ENCODE results near the gene DCANP1.

The DCANP1 gene

DNA sequence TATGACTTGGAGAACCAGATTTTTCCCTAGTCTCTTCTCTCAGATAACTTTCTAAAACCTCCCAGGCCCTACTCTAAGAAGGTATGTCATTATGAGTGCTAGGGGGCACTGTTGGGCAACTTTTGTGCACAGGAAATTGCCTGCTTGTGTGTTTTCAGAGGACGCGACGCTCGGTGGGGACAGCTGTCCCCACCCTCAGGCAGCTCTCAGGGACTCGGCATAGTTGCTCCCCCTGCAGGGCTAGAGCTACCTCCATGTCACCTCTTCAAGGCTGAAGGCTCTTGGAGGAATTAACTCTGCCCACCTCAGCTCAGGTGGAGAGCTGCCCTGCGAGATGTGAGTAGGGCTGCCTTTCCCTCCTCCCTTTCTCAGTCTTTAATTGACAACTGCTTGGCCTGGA, 15.2 kb upstream of the DCANP1 start:
- H3K4ac ChIP-seq (ENCODE audit: low read depth, low read length): no peak overlapping the region
- WGBS (ENCODE audit: extremely low coverage, insufficient coverage, low lambda C conversion rate): no CpG with 5 or more reads among the region's 6 CpGs
- no peak overlapping the region for H3K9ac ChIP-seq (ENCODE audit: low read length)
- no peak overlapping the region for H4K8ac ChIP-seq (ENCODE audit: low read depth, low read length)
- no peak overlapping the region for H3K4me3 ChIP-seq (ENCODE audit: low read length)
- H2AK5ac ChIP-seq (ENCODE audit: low read length): no peak overlapping the region
- H3K79me2 ChIP-seq (ENCODE audit: control insufficient read depth, insufficient read depth, low read length): no peaks in the 10 kb centered on the region
- no peak overlapping the region for H2BK5ac ChIP-seq (ENCODE audit: low read length)
- no peak overlapping the region for H3K4me2 ChIP-seq (ENCODE audit: low read length)
- peak; percentile 98 for DNase-seq
- H3K36me3 ChIP-seq (ENCODE audit: control insufficient read depth, insufficient read depth, low read length): no peaks in the 10 kb centered on the region
- no peak overlapping the region for H3K56ac ChIP-seq (ENCODE audit: low read length)
- no peak overlapping the region for H3K23ac ChIP-seq (ENCODE audit: low read length)
- H3K18ac ChIP-seq (ENCODE audit: low read length): no peak overlapping the region
- H3K79me1 ChIP-seq (ENCODE audit: low read length): no peaks in the 10 kb centered on the region
- H3K27ac ChIP-seq (ENCODE audit: low read depth, low read length): no peak overlapping the region
- peaks cover 19% of the 10 kb centered on the region for H3K27me3 ChIP-seq (ENCODE audit: insufficient read depth, low read length, poor library complexity)
- no peak overlapping the region for H2BK120ac ChIP-seq (ENCODE audit: low read depth, low read length)
- H4K5ac ChIP-seq (ENCODE audit: low read length): no peak overlapping the region
- H3K4me1 ChIP-seq (ENCODE audit: control insufficient read depth, low read depth, low read length): peaks cover 7% of the 10 kb centered on the region
- H2BK15ac ChIP-seq (replicated peaks; ENCODE audit: low read depth): no peak overlapping the region

DNA sequence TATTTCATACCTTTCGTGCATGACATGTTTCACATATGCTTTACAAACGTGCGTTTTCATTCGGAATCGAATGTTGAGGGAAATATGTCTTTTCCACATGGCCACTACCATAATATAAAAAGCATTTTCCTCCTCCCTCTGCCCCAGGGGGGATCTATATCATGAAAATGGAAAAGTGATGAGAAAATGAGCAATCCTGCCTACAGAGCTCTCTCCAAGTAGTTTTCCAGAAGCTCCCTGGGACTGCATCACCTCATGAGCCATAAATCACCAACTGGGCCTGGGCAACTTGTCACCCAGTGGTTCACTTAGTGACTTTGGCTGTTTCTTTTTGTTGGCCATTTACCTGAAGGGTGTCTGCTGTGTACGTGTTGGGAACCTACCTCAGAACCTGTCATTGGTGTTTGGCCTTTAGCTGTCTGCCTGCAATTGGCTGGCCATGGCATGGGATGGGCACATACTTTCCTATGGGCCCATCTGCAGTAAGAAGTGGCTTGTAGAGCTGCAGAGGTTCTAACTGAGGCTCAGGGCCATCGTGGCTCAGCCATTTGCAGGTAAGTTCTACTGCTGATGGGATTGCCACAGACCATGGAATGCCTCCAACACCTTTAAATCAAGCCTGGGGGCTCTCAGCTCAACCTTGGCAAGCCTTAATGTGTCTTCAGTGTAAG, 14.5 kb upstream of the DCANP1 start:
- no CpG with 5 or more reads among the region's 7 CpGs for WGBS (ENCODE audit: extremely low coverage, insufficient coverage, low lambda C conversion rate)
- peaks cover 4% of the 10 kb centered on the region for H3K4me1 ChIP-seq (ENCODE audit: control insufficient read depth, low read depth, low read length)
- no peak overlapping the region for H3K4me3 ChIP-seq (ENCODE audit: low read length)
- H2AK5ac ChIP-seq (ENCODE audit: low read length): no peak overlapping the region
- H3K27me3 ChIP-seq (ENCODE audit: insufficient read depth, low read length, poor library complexity): peaks cover 14% of the 10 kb centered on the region
- no peak overlapping the region for H2BK120ac ChIP-seq (ENCODE audit: low read depth, low read length)
- no peak overlapping the region for H3K4me2 ChIP-seq (ENCODE audit: low read length)
- no peak overlapping the region for H4K5ac ChIP-seq (ENCODE audit: low read length)
- no peak overlapping the region for H3K18ac ChIP-seq (ENCODE audit: low read length)
- no peak overlapping the region for H2BK5ac ChIP-seq (ENCODE audit: low read length)
- H4K8ac ChIP-seq (ENCODE audit: low read depth, low read length): no peak overlapping the region
- no peaks in the 10 kb centered on the region for H3K36me3 ChIP-seq (ENCODE audit: control insufficient read depth, insufficient read depth, low read length)
- DNase-seq: no peak
- H2BK15ac ChIP-seq (replicated peaks; ENCODE audit: low read depth): no peak overlapping the region
- no peak overlapping the region for H3K56ac ChIP-seq (ENCODE audit: low read length)
- H3K79me2 ChIP-seq (ENCODE audit: control insufficient read depth, insufficient read depth, low read length): no peaks in the 10 kb centered on the region
- no peak overlapping the region for H3K4ac ChIP-seq (ENCODE audit: low read depth, low read length)
- H3K23ac ChIP-seq (ENCODE audit: low read length): no peak overlapping the region
- no peak overlapping the region for H3K9ac ChIP-seq (ENCODE audit: low read length)
- no peak overlapping the region for H3K27ac ChIP-seq (ENCODE audit: low read depth, low read length)
- no peaks in the 10 kb centered on the region for H3K79me1 ChIP-seq (ENCODE audit: low read length)

DNA sequence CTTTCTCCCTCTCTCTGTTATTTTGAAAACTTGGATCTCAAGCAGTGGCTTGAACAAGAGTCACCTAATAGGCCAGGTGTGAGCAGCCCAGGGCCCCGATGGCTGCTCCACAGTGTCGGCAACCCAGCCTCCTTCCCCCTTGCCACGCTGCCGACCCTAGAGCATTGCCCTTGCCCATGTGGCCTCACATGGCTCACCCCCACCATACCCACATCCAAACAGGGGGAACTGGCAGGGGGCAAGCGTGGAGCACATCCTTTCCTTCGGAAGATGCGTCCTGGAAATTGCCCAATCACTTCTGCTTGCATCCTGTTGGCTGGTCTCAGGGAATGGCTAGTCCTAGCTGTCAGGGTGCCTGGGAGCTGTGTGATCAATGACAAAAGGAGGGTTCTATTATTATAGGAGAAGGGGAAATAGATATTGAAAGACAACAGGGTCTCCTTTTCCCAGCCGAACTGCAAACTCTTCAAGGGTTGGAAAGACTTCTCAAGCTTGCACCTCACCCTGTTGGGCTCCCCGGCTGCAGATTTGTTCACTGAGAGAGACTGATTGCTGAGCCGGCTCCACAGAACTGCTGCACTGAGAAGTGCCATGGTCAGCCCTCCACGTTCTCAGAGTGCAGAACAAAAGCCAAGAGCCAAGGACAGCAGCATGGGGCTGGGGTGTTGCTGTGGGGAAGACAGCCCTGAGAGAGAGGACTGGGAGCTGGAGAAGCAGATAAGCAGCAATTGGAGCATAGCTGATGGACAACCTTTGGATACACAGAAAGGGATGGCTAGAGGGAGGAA, 13.3 kb upstream of the DCANP1 start:
- H4K8ac ChIP-seq (ENCODE audit: low read depth, low read length): no peak overlapping the region
- H3K79me2 ChIP-seq (ENCODE audit: control insufficient read depth, insufficient read depth, low read length): no peaks in the 10 kb centered on the region
- H3K4me3 ChIP-seq (ENCODE audit: low read length): no peak overlapping the region
- no peak overlapping the region for H2AK5ac ChIP-seq (ENCODE audit: low read length)
- no peak overlapping the region for H3K4ac ChIP-seq (ENCODE audit: low read depth, low read length)
- H3K4me1 ChIP-seq (ENCODE audit: control insufficient read depth, low read depth, low read length): no peaks in the 10 kb centered on the region
- no peak overlapping the region for H3K4me2 ChIP-seq (ENCODE audit: low read length)
- WGBS (ENCODE audit: extremely low coverage, insufficient coverage, low lambda C conversion rate): no CpG with 5 or more reads among the region's 11 CpGs
- peak overlapping the region; percentile 7 for H3K23ac ChIP-seq (ENCODE audit: low read length)
- H4K5ac ChIP-seq (ENCODE audit: low read length): no peak overlapping the region
- peaks cover 11% of the 10 kb centered on the region for H3K27me3 ChIP-seq (ENCODE audit: insufficient read depth, low read length, poor library complexity)
- no peak overlapping the region for H2BK15ac ChIP-seq (replicated peaks; ENCODE audit: low read depth)
- H2BK120ac ChIP-seq (ENCODE audit: low read depth, low read length): no peak overlapping the region
- no peak for DNase-seq
- no peaks in the 10 kb centered on the region for H3K79me1 ChIP-seq (ENCODE audit: low read length)
- no peak overlapping the region for H3K18ac ChIP-seq (ENCODE audit: low read length)
- H3K27ac ChIP-seq (ENCODE audit: low read depth, low read length): no peak overlapping the region
- no peak overlapping the region for H3K56ac ChIP-seq (ENCODE audit: low read length)
- H2BK5ac ChIP-seq (ENCODE audit: low read length): no peak overlapping the region
- no peak overlapping the region for H3K9ac ChIP-seq (ENCODE audit: low read length)
- H3K36me3 ChIP-seq (ENCODE audit: control insufficient read depth, insufficient read depth, low read length): no peaks in the 10 kb centered on the region

DNA sequence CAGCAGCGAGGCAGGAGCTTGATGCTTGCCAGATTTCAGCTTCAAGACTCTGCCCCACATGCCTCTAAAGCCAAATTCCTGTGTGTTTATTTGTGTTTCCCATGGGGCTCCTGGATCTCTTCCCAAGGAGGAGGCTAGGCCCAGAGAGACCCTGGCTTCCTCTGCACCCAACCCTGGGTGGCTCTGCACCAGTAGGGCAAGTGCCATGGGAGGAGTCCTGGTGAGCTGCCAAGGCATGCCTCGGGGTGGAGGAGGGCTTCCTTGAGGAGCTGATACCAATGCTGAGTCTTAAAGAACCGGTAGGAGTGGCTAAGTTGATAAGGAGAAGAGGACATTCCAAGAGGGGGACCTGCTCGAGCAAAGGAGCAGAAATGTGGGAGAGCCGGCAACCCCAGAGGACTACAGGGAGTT, 11.8 kb upstream of the DCANP1 start:
- Histone ChIP-seq H2AK5ac (ENCODE audit: low read length) (no peak overlapping the region), H3K27ac (ENCODE audit: low read depth, low read length) (no peak overlapping the region), H3K79me1 (ENCODE audit: low read length) (no peaks in the 10 kb centered on the region), H3K4me1 (ENCODE audit: control insufficient read depth, low read depth, low read length) (no peaks in the 10 kb centered on the region), H3K27me3 (ENCODE audit: insufficient read depth, low read length, poor library complexity) (peaks cover 4% of the 10 kb centered on the region), H3K18ac (ENCODE audit: low read length) (no peak overlapping the region), H2BK15ac (replicated peaks; ENCODE audit: low read depth) (no peak overlapping the region), H4K5ac (ENCODE audit: low read length) (no peak overlapping the region), H2BK120ac (ENCODE audit: low read depth, low read length) (no peak overlapping the region), H3K36me3 (ENCODE audit: control insufficient read depth, insufficient read depth, low read length) (no peaks in the 10 kb centered on the region), H3K56ac (ENCODE audit: low read length) (no peak overlapping the region), H3K4ac (ENCODE audit: low read depth, low read length) (no peak overlapping the region), H3K4me3 (ENCODE audit: low read length) (no peak overlapping the region), H4K8ac (ENCODE audit: low read depth, low read length) (no peak overlapping the region), H3K23ac (ENCODE audit: low read length) (no peak overlapping the region), H3K4me2 (ENCODE audit: low read length) (no peak overlapping the region), H3K9ac (ENCODE audit: low read length) (no peak overlapping the region), H3K79me2 (ENCODE audit: control insufficient read depth, insufficient read depth, low read length) (no peaks in the 10 kb centered on the region), H2BK5ac (ENCODE audit: low read length) (no peak overlapping the region)
- WGBS (ENCODE audit: extremely low coverage, insufficient coverage, low lambda C conversion rate): no CpG with 5 or more reads among the region's 5 CpGs
- no peak for DNase-seq

DNA sequence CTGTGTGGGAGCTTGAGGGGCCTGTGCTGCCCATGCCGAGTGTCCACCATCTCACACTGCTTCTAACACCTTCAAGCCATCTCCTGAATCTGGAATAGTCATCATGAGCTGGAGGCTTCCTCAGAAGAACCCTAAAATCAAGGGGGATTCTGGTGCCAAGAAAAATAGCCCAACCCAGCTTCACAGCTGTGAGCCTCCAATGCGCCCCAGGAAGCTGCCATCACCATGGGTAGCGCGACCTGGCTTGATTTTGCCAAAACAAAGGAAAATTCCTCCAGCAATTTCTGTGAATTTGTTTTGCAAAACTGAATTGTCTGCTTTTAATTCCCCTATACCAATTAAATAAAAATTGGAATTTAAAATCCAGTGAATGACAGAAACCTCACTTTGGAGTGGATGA, 11.2 kb upstream of the DCANP1 start:
- Histone ChIP-seq H3K27me3 (ENCODE audit: insufficient read depth, low read length, poor library complexity) (no peaks in the 10 kb centered on the region), H4K8ac (ENCODE audit: low read depth, low read length) (no peak overlapping the region), H3K4me1 (ENCODE audit: control insufficient read depth, low read depth, low read length) (no peaks in the 10 kb centered on the region), H3K9ac (ENCODE audit: low read length) (no peak overlapping the region), H2AK5ac (ENCODE audit: low read length) (no peak overlapping the region), H3K27ac (ENCODE audit: low read depth, low read length) (no peak overlapping the region), H3K79me2 (ENCODE audit: control insufficient read depth, insufficient read depth, low read length) (no peaks in the 10 kb centered on the region), H2BK120ac (ENCODE audit: low read depth, low read length) (no peak overlapping the region), H2BK5ac (ENCODE audit: low read length) (no peak overlapping the region), H2BK15ac (replicated peaks; ENCODE audit: low read depth) (no peak overlapping the region), H3K36me3 (ENCODE audit: control insufficient read depth, insufficient read depth, low read length) (no peaks in the 10 kb centered on the region), H3K18ac (ENCODE audit: low read length) (no peak overlapping the region), H3K4me3 (ENCODE audit: low read length) (no peak overlapping the region), H3K4me2 (ENCODE audit: low read length) (no peak overlapping the region), H3K79me1 (ENCODE audit: low read length) (no peaks in the 10 kb centered on the region), H4K5ac (ENCODE audit: low read length) (no peak overlapping the region), H3K4ac (ENCODE audit: low read depth, low read length) (no peak overlapping the region), H3K56ac (ENCODE audit: low read length) (no peak overlapping the region), H3K23ac (ENCODE audit: low read length) (no peak overlapping the region)
- no peak for DNase-seq
- no CpG with 5 or more reads among the region's 4 CpGs for WGBS (ENCODE audit: extremely low coverage, insufficient coverage, low lambda C conversion rate)

All from mesendoderm (in vitro differentiated cells).